HCT116 (cell line): ENCODE data around the gene DCLRE1C. TPM values are rescaled to one million over a fixed set of nuclear protein-coding genes. Genes with fewer than 3 reads are reported as not detected.
"Not testable (repeated sequence)": the region's sequence is repeated elsewhere in the genome, so short reads cannot be mapped to it uniquely, and the experiment has no call there.

Experiments
- ATAC-seq: fragments of 200-7000 bp; cut with Tn5 transposase; 2 replicates; pipeline ENCODE4 v1.9.1; 2020; ENCODE audit warnings: mild to moderate bottlenecking, moderate library complexity
- BruUV-seq: library from RNA; stranded (reverse); fragments of 400-500 nt; replicated peaks from 2 replicates; lab custom pipeline; 2021; lab: Mats Ljungman, UMichigan
- CTCF ChIA-PET: fragments of 300-600 bp; sonication (Branson Sonifier 250); formaldehyde crosslinking; loops from one replicate; lab custom pipeline; 2021; ENCODE audit warnings: antibody characterized with exemption; lab: Charles Lee
- POLR2A ChIA-PET: fragments of 300-600, 350-600 bp; sonication (Branson Sonifier 250); formaldehyde crosslinking; loops from one replicate; lab custom pipeline; 2021; ENCODE audit warnings: antibody characterized with exemption; lab: Charles Lee
- RAD21 ChIA-PET, 2 experiments: fragments of 300-600 bp; sonication (Branson Sonifier 250); formaldehyde crosslinking; loops; one replicate each; lab custom pipeline; 2023; ENCODE audit warnings: low total read pairs in 2 of 2; ENCODE audit not compliant: uncharacterized antibody in 2 of 2, unreplicated experiment in 2 of 2, low non-redundant PET in 1 of 2; lab: Charles Lee
- DNase-seq: peaks from one replicate; pipeline ENCODE4 v3.0.0-alpha.2; 2010; ENCODE audit warnings: low read depth, low spot score
- H2AFZ ChIP-seq: fragments of 200-600 bp; shearing (Covaris generic), sonication (generic); 2 replicates; pipeline ENCODE4 v1.6.1; 2017; ENCODE audit warnings: low read depth, mixed run types, mixed read lengths, antibody characterized with exemption, low read length; ENCODE audit not compliant: poor library complexity, severe bottlenecking
- H3K27ac ChIP-seq: 2 replicates; pipeline ENCODE4 v1.5.1; 2012; ENCODE audit warnings: low read depth, low read length
- H3K27me3 ChIP-seq: fragments of 200-600 bp; sonication (generic); 2 replicates; pipeline ENCODE4 v1.6.1; 2016; ENCODE audit warnings: mixed run types, low read length, mixed read lengths; ENCODE audit not compliant: insufficient read depth
- H3K36me3 ChIP-seq, 2 experiments: fragments of 200-500 bp in 1 of 2; fragments of 200-600 bp in 1 of 2; sonication (Bioruptor generic) in 1 of 2; sonication (generic) in 1 of 2; 2 replicates each; pipeline versions ENCODE4 v1.5.1 to v1.6.1; 2014 to 2016; ENCODE audit warnings: low read length in 2 of 2, inconsistent platforms in 1 of 2, mixed read lengths in 1 of 2, mixed run types in 1 of 2; ENCODE audit not compliant: insufficient read depth in 2 of 2, control insufficient read depth in 1 of 2
- H3K4me1 ChIP-seq, 2 experiments: fragments of 200-600 bp in 1 of 2; sonication (generic) in 1 of 2; 2 replicates each; pipeline versions ENCODE4 v1.5.1 to v1.6.1; 2012 to 2017; ENCODE audit warnings: low read length in 2 of 2, inconsistent platforms in 1 of 2, mild to moderate bottlenecking in 1 of 2, mixed read lengths in 1 of 2, mixed run types in 1 of 2, moderate library complexity in 1 of 2; ENCODE audit not compliant: insufficient read depth in 2 of 2, control insufficient read depth in 1 of 2
- H3K4me2 ChIP-seq: fragments of 200-600 bp; sonication (generic); 2 replicates; pipeline ENCODE4 v1.6.1; 2017; ENCODE audit warnings: mixed run types, low read length, mixed read lengths
- H3K4me3 ChIP-seq, 2 experiments: fragments of 200-600 bp in 1 of 2; sonication (generic) in 1 of 2; replicated peaks in 1 of 2; 2 replicates each; pipeline ENCODE4 v1.5.1; 2011 to 2016; ENCODE audit warnings: low read length in 2 of 2, control low read depth in 1 of 2, low read depth in 1 of 2, mild to moderate bottlenecking in 1 of 2, mixed read lengths in 1 of 2, mixed run types in 1 of 2
- H3K79me2 ChIP-seq: fragments of 200-600 bp; sonication (generic); 2 replicates; pipeline ENCODE4 v1.6.1; 2017; ENCODE audit warnings: mild to moderate bottlenecking, mixed run types, low read length, moderate library complexity, mixed read lengths; ENCODE audit not compliant: insufficient read depth
- H3K9ac ChIP-seq: fragments of 200-600 bp; sonication (generic); 2 replicates; pipeline ENCODE4 v1.6.1; 2016; ENCODE audit warnings: low read length, mixed read lengths
- H3K9me2 ChIP-seq: fragments of 200-600 bp; sonication (generic), shearing (Covaris generic); 2 replicates; pipeline ENCODE4 v1.6.1; 2017; ENCODE audit warnings: mixed run types, mild to moderate bottlenecking, moderate library complexity; ENCODE audit not compliant: insufficient read depth
- H3K9me3 ChIP-seq, 2 experiments: fragments of 200-500 bp in 1 of 2; fragments of 200-600 bp in 1 of 2; sonication (Bioruptor generic) in 1 of 2; sonication (generic) in 1 of 2; 2 replicates each; pipeline ENCODE4 v1.6.1; 2014 to 2017; ENCODE audit warnings: low read length in 2 of 2, mixed read lengths in 2 of 2, inconsistent platforms in 1 of 2, low read depth in 1 of 2, mild to moderate bottlenecking in 1 of 2, mixed run types in 1 of 2, moderate library complexity in 1 of 2; ENCODE audit not compliant: control insufficient read depth in 1 of 2, insufficient read depth in 1 of 2
- H4K20me1 ChIP-seq: fragments of 200-600 bp; sonication (generic), shearing (Covaris generic); 2 replicates; pipeline ENCODE4 v1.6.1; 2017; ENCODE audit warnings: mixed run types, mild to moderate bottlenecking, moderate library complexity; ENCODE audit not compliant: insufficient read depth
- CEBPB ChIP-seq: IDR thresholded peaks from 2 replicates; pipeline ENCODE4 v1.6.1; 2012; ENCODE audit warnings: low read depth
- POLR2AphosphoS5 ChIP-seq: IDR thresholded peaks from 2 replicates; pipeline ENCODE4 v1.6.1; 2011; ENCODE audit warnings: mild to moderate bottlenecking, low read depth, low read length, moderate library complexity
- intact Hi-C: fragments of 100-400 bp; cut with micrococcal nuclease; formaldehyde crosslinking; loops from 2 replicates; pipeline ENCODE4 v1.10.0; 2022
- total RNA-seq: library from RNA; stranded (reverse); gene quantifications from one replicate; pipeline ENCODE4 v1.2.1, GENCODE V29; 2021; ENCODE audit not compliant: unreplicated experiment
- TF ChIP-seq, protein P1 (sequence below): IDR thresholded peaks from 2 replicates; pipeline ENCODE4 v1.6.1; 2012; ENCODE audit warnings: low read depth
- TF ChIP-seq, protein P2 (sequence below), 3 experiments: fragments of 200-600 bp in 1 of 3; sonication (generic) in 1 of 3; IDR thresholded peaks in 2 of 3; conservative IDR thresholded peaks in 1 of 3; 2 replicates each; pipeline ENCODE4 v1.5.1; 2012 to 2017; ENCODE audit warnings: low read depth in 2 of 3, low read length in 2 of 3, antibody characterized with exemption in 1 of 3, borderline replicate concordance in 1 of 3, control low read depth in 1 of 3, mild to moderate bottlenecking in 1 of 3, mixed read lengths in 1 of 3, mixed run types in 1 of 3, moderate library complexity in 1 of 3; ENCODE audit not compliant: insufficient read depth in 1 of 3

DCLRE1C gene
- total RNA-seq, 1 experiment from 2014 or later = 14.5 TPM

DNA sequence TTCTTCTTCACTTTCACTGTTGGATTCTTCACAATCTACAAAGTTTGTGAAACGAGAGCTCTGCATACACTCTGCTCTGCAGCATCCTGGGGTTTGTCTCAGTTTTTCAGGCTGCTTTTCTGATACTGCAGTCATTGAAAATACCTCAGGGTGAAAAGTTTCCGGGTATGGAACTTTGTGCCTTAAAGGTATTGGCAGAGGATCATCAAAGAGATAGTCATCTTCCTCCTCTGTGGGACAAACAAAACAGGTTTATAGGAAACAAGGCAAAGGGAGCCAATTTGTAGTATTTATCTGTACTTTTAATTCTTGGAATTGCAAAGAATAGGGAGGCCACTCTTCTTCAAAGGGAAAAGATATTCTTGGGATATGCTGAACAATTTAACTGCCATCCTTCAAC lies 44.8 kb downstream of the DCLRE1C start:
- Histone ChIP-seq H3K4me3 (no peak overlapping the region), H3K9me2 (no peaks in the 10 kb centered on the region), H2AFZ (no peak overlapping the region), H3K79me2 (peaks cover 9% of the 10 kb centered on the region; the same call in 1 of the 2 replicates), H3K4me2 (no peak overlapping the region), H3K9me3 (no peaks in the 10 kb centered on the region), H3K9ac (no peak overlapping the region), H3K27ac (no peak overlapping the region), H3K27me3 (no peaks in the 10 kb centered on the region), H3K36me3 (peaks cover 35 to 75% of the 10 kb centered on the region in 2 experiments), H4K20me1 (no peaks in the 10 kb centered on the region; the same call in 1 of the 2 replicates), H3K4me1 (no peaks in the 10 kb centered on the region)
- intact Hi-C loops = no loop called here
- TF ChIP-seq CEBPB = no peak
- ATAC-seq = no peak
- ChIA-PET POLR2A (no interaction called here), CTCF (no interaction called here), RAD21 (no interaction called here)
- no TSS peak for BruUV-seq
- no peak for DNase-seq

DNA sequence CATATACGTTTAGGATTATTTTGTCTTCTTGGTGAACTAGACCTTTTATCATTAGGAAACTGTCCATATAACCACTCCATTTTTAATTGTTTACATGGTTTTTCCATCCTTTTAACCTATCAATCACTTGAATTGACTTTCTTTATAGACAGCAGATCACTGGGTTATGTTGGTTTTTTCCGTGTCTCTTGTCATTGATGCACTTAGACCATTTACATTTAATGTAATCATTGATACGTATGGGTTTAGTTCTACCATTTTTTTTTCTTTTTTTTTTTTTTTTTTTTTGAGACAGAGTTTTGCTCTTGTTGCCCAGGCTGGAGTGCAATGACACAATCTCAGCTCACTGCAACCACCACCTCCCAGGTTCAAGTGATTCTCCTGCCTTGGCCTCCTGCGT lies 46.3 kb downstream of the DCLRE1C start:
- H3K9ac ChIP-seq, H3K9me2 ChIP-seq, ATAC-seq, H4K20me1 ChIP-seq, DNase-seq, RAD21 ChIA-PET, BruUV-seq, H3K27ac ChIP-seq, POLR2A ChIA-PET, H3K4me1 ChIP-seq, H2AFZ ChIP-seq, H3K4me2 ChIP-seq, H3K9me3 ChIP-seq, H3K27me3 ChIP-seq, H3K4me3 ChIP-seq, CTCF ChIA-PET, H3K79me2 ChIP-seq, intact Hi-C loops: not testable (repeated sequence)
- H3K36me3 ChIP-seq = peaks cover 37 to 66% of the 10 kb centered on the region in 2 experiments

GRCh38 chr10:14906765-14907164 lies 47.1 kb downstream of the DCLRE1C start:
- no peak for ATAC-seq
- H3K27me3 ChIP-seq = no peaks in the 10 kb centered on the region
- peaks cover 40 to 63% of the 10 kb centered on the region in 2 experiments for H3K36me3 ChIP-seq
- no peaks in the 10 kb centered on the region for H3K4me1 ChIP-seq
- ChIA-PET POLR2A (no interaction called here), CTCF (no interaction called here), RAD21 (no interaction called here)
- no peaks in the 10 kb centered on the region; the same call in 1 of the 2 replicates for H4K20me1 ChIP-seq
- H3K9me2 ChIP-seq = no peaks in the 10 kb centered on the region
- H3K9me3 ChIP-seq = no peaks in the 10 kb centered on the region
- H3K4me2 ChIP-seq = no peak overlapping the region
- 0 out of 2 replicates have a peak, but pooled peaks cover 3% of the 10 kb centered on the region for H3K79me2 ChIP-seq
- H3K27ac ChIP-seq = no peak overlapping the region
- H3K4me3 ChIP-seq = no peak overlapping the region
- intact Hi-C loops = no loop called here
- BruUV-seq = no TSS peak
- TF ChIP-seq, protein P1, sequence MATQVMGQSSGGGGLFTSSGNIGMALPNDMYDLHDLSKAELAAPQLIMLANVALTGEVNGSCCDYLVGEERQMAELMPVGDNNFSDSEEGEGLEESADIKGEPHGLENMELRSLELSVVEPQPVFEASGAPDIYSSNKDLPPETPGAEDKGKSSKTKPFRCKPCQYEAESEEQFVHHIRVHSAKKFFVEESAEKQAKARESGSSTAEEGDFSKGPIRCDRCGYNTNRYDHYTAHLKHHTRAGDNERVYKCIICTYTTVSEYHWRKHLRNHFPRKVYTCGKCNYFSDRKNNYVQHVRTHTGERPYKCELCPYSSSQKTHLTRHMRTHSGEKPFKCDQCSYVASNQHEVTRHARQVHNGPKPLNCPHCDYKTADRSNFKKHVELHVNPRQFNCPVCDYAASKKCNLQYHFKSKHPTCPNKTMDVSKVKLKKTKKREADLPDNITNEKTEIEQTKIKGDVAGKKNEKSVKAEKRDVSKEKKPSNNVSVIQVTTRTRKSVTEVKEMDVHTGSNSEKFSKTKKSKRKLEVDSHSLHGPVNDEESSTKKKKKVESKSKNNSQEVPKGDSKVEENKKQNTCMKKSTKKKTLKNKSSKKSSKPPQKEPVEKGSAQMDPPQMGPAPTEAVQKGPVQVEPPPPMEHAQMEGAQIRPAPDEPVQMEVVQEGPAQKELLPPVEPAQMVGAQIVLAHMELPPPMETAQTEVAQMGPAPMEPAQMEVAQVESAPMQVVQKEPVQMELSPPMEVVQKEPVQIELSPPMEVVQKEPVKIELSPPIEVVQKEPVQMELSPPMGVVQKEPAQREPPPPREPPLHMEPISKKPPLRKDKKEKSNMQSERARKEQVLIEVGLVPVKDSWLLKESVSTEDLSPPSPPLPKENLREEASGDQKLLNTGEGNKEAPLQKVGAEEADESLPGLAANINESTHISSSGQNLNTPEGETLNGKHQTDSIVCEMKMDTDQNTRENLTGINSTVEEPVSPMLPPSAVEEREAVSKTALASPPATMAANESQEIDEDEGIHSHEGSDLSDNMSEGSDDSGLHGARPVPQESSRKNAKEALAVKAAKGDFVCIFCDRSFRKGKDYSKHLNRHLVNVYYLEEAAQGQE = no peak
- TF ChIP-seq POLR2AphosphoS5 = peak; percentile 32; the same call in 1 of the 2 replicates
- TF ChIP-seq, protein P2, sequence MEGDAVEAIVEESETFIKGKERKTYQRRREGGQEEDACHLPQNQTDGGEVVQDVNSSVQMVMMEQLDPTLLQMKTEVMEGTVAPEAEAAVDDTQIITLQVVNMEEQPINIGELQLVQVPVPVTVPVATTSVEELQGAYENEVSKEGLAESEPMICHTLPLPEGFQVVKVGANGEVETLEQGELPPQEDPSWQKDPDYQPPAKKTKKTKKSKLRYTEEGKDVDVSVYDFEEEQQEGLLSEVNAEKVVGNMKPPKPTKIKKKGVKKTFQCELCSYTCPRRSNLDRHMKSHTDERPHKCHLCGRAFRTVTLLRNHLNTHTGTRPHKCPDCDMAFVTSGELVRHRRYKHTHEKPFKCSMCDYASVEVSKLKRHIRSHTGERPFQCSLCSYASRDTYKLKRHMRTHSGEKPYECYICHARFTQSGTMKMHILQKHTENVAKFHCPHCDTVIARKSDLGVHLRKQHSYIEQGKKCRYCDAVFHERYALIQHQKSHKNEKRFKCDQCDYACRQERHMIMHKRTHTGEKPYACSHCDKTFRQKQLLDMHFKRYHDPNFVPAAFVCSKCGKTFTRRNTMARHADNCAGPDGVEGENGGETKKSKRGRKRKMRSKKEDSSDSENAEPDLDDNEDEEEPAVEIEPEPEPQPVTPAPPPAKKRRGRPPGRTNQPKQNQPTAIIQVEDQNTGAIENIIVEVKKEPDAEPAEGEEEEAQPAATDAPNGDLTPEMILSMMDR (IDR thresholded peaks at IDR 0.05 in 2 of 3, conservative IDR thresholded peaks at IDR 0.05 in 1 of 3; ENCODE audit: borderline replicate concordance in 1 of 3, insufficient read depth in 1 of 3, low read depth in 2 of 3, low read length in 2 of 3) = no peak
- TF ChIP-seq, all 23 proteins: peak for 1
- Histone ChIP-seq H2AFZ (no peak overlapping the region), H3K9ac (no peak overlapping the region)
- DNase-seq = no peak
